B cell (primary cell): Measurements from ENCODE around the gene LRRC63. TPM values are rescaled to one million over a fixed set of nuclear protein-coding genes. Genes with fewer than 3 reads are reported as not detected.

ENCODE experiments used
- ATAC-seq: fragments of 200-7000 bp; cut with Tn5 transposase; one replicate; pipeline ENCODE4 v1.10.0; 2021; ENCODE audit warnings: low read depth, mild to moderate bottlenecking, moderate number of reproducible peaks, moderate library complexity
- CTCF ChIA-PET: fragments of 350-600 bp; sonication (Branson Sonifier 250); formaldehyde crosslinking; loops from one replicate; lab custom pipeline; 2021; ENCODE audit warnings: antibody characterized with exemption, inconsistent platforms; lab: Charles Lee
- POLR2A ChIA-PET: fragments of 350-600 bp; sonication (Branson Sonifier 250); formaldehyde crosslinking; loops from one replicate; lab custom pipeline; 2021; ENCODE audit warnings: antibody characterized with exemption; lab: Charles Lee
- DNase-seq: peaks from one replicate; pipeline ENCODE4 v3.0.0; 2013
- H2AFZ ChIP-seq: 2 replicates; pipeline ENCODE4 v1.6.1; 2012; ENCODE audit warnings: mild to moderate bottlenecking, low read depth, low read length; ENCODE audit not compliant: insufficient read depth, poor library complexity, severe bottlenecking
- H3K27ac ChIP-seq, 2 donors: 1 replicate in 1 of 2; 2 replicates in 1 of 2; pipeline ENCODE4 v1.5.1; 2012 to 2013; ENCODE audit warnings: low read length in 2 of 2, mild to moderate bottlenecking in 2 of 2, moderate library complexity in 1 of 2
- H3K27me3 ChIP-seq, 4 experiments: fragments of 200-600 bp in 1 of 4; sonication (generic) in 1 of 4; replicated peaks in 1 of 4; 1 replicate in 2 of 4; 2 replicates in 2 of 4; pipeline versions ENCODE4 v1.6.1 to v1.7.0; 2013 to 2016; ENCODE audit warnings: low read length in 3 of 4, mild to moderate bottlenecking in 2 of 4, mixed read lengths in 1 of 4, moderate library complexity in 1 of 4; ENCODE audit not compliant: insufficient read depth in 4 of 4, control insufficient read depth in 3 of 4; ENCODE audit errors: control extremely low read depth in 1 of 4
- H3K36me3 ChIP-seq, 2 experiments: replicated peaks in 1 of 2; 1 replicate in 1 of 2; 2 replicates in 1 of 2; pipeline versions ENCODE4 v1.6.1 to v1.7.1; 2013; ENCODE audit warnings: low read length in 1 of 2; ENCODE audit not compliant: insufficient read depth in 2 of 2, control insufficient read depth in 1 of 2; ENCODE audit errors: control extremely low read depth in 1 of 2, extremely low read depth in 1 of 2
- H3K4me1 ChIP-seq, 2 donors: fragments of 200-600 bp in 1 of 2; sonication (generic) in 1 of 2; 1 replicate in 1 of 2; 2 replicates in 1 of 2; pipeline versions ENCODE4 v1.5.1 to v1.6.1; 2013 to 2017; ENCODE audit warnings: low read length in 2 of 2; ENCODE audit not compliant: control insufficient read depth in 2 of 2, insufficient read depth in 2 of 2
- H3K4me2 ChIP-seq: replicated peaks from 2 replicates; pipeline ENCODE3; 2012; ENCODE audit warnings: mild to moderate bottlenecking, low read depth, low read length; ENCODE audit not compliant: poor library complexity, severe bottlenecking
- H3K4me3 ChIP-seq, 5 experiments: fragments of 200-600 bp in 1 of 5; sonication (generic) in 1 of 5; 1 replicate in 3 of 5; 2 replicates in 2 of 5; pipeline versions ENCODE4 v1.5.1 to v1.7.0; 2011 to 2016; ENCODE audit warnings: low read length in 4 of 5, mild to moderate bottlenecking in 4 of 5, low read depth in 2 of 5, control low read depth in 1 of 5, moderate library complexity in 1 of 5; ENCODE audit not compliant: insufficient read depth in 1 of 5; ENCODE audit errors: control extremely low read depth in 1 of 5, extremely low read depth in 1 of 5
- H3K79me2 ChIP-seq: fragments of 200-600 bp; sonication (generic); one replicate; pipeline ENCODE4 v1.6.0; 2016; ENCODE audit warnings: low read length; ENCODE audit not compliant: control insufficient read depth, insufficient read depth
- H3K9ac ChIP-seq: fragments of 200-600 bp; sonication (generic); 2 replicates; pipeline ENCODE4 v1.6.1; 2017; ENCODE audit warnings: mild to moderate bottlenecking, low read length, moderate library complexity
- H3K9me3 ChIP-seq, 3 donors: one replicate each; pipeline versions ENCODE4 v1.6.1 to v1.7.1; 2013; ENCODE audit warnings: low read length in 2 of 3; ENCODE audit not compliant: control insufficient read depth in 2 of 3, insufficient read depth in 1 of 3; ENCODE audit errors: control extremely low read depth in 1 of 3
- H4K20me1 ChIP-seq: 2 replicates; pipeline ENCODE4 v1.6.0; 2012; ENCODE audit warnings: mild to moderate bottlenecking, low read length; ENCODE audit not compliant: insufficient read depth, control insufficient read depth, poor library complexity, severe bottlenecking
- H3K27ac Mint-ChIP-seq: one replicate; pipeline ENCODE4 v1.8.0; 2021; ENCODE audit warnings: mixed read lengths
- H3K27me3 Mint-ChIP-seq: one replicate; pipeline ENCODE4 v1.8.0; 2021; ENCODE audit warnings: mixed read lengths
- H3K4me1 Mint-ChIP-seq: one replicate; pipeline ENCODE4 v1.8.0; 2021; ENCODE audit warnings: mixed read lengths
- H3K4me3 Mint-ChIP-seq: one replicate; pipeline ENCODE4 v1.8.0; 2021; ENCODE audit warnings: mixed read lengths
- H3K9me3 Mint-ChIP-seq: one replicate; pipeline ENCODE4 v1.8.0; 2022; ENCODE audit warnings: mixed read lengths; ENCODE audit not compliant: insufficient read depth
- EZH2 ChIP-seq: IDR thresholded peaks from 2 replicates; pipeline ENCODE4 v1.6.1; 2012; ENCODE audit warnings: borderline replicate concordance, low read depth, mild to moderate bottlenecking, moderate library complexity, low read length; ENCODE audit not compliant: insufficient read depth, poor library complexity, severe bottlenecking
- WGBS: methylation state at CpG from one replicate; pipeline ENCODE4 v1.1.5; 2013; ENCODE audit warnings: missing lambda C conversion rate; ENCODE audit not compliant: insufficient coverage; 5-methylcytosine and 5-hydroxymethylcytosine counted together
- intact Hi-C: fragments of 100-400 bp; cut with micrococcal nuclease; formaldehyde crosslinking; loops from one replicate; pipeline ENCODE4 v1.10.0; 2022
- polyA plus RNA-seq: library from polyadenylated mRNA; depleted of rRNA; stranded (reverse); fragments of >200 nt; gene quantifications from 2 replicates; pipeline ENCODE4 v1.2.3, GENCODE V29; 2012
- total RNA-seq, 2 donors: library from RNA; stranded (reverse); fragments of 120-200 nt in 1 of 2; gene quantifications; 1 replicate in 1 of 2; 2 replicates in 1 of 2; pipeline versions ENCODE4 v1.2.3 to v1.2.4, GENCODE V29; 2013 to 2022
- TF ChIP-seq, protein P1 (sequence below): fragments of 200-600 bp; IDR thresholded peaks from one replicate; pipeline ENCODE4 v1.8.0; 2022; ENCODE audit warnings: antibody characterized with exemption, mild to moderate bottlenecking

Gene LRRC63
- total and polyA plus RNA-seq, 2 donors (not counting 1 experiment from before 2014, with no cell fraction given): 0.06 to 0.25 TPM

- H3K9ac ChIP-seq: peak within 1 kb of the TSS; percentile 92
- H3K36me3 ChIP-seq: peaks cover 0 to 3% of the 10 kb centered on the region in 2 experiments
- ATAC-seq (peak; percentile 73), DNase-seq (peak; percentile 94)
- no peaks in the 10 kb centered on the region for H3K27me3 ChIP-seq
- H3K79me2 ChIP-seq: peaks cover 91% of the 10 kb centered on the region
- no peaks in the 10 kb centered on the region for H3K9me3 ChIP-seq
- CTCF ChIA-PET: interaction anchor here (0.8 to 17.4 kb wide), 8 partner anchors 9 to 649 kb away, joined by 3 to 225 read pairs (median 8); no protein-coding TSS in a partner anchor
- peak within 1 kb of the TSS; percentile 81 to 99 (median 95) for H3K4me3 ChIP-seq
- intact Hi-C loops: loop anchor here (2.0 to 5.0 kb wide), 7 partner anchors 35 to 765 kb away; partner anchors contain the start of genes ESD, LRCH1 and SLC25A30
- Mint-ChIP-seq H3K27ac (peak within 1 kb of the TSS; percentile 96), H3K9me3 (no peaks in the 10 kb centered on the region), H3K4me3 (peak within 1 kb of the TSS; percentile 98), H3K4me1 (peaks cover 62% of the 10 kb centered on the region), H3K27me3 (no peaks in the 10 kb centered on the region)
- TF ChIP-seq, protein P1, sequence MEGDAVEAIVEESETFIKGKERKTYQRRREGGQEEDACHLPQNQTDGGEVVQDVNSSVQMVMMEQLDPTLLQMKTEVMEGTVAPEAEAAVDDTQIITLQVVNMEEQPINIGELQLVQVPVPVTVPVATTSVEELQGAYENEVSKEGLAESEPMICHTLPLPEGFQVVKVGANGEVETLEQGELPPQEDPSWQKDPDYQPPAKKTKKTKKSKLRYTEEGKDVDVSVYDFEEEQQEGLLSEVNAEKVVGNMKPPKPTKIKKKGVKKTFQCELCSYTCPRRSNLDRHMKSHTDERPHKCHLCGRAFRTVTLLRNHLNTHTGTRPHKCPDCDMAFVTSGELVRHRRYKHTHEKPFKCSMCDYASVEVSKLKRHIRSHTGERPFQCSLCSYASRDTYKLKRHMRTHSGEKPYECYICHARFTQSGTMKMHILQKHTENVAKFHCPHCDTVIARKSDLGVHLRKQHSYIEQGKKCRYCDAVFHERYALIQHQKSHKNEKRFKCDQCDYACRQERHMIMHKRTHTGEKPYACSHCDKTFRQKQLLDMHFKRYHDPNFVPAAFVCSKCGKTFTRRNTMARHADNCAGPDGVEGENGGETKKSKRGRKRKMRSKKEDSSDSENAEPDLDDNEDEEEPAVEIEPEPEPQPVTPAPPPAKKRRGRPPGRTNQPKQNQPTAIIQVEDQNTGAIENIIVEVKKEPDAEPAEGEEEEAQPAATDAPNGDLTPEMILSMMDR: no peak
- TF ChIP-seq EZH2: no peak
- WGBS: 0% methylated on average over 5 of the region's 8 CpGs
- POLR2A ChIA-PET: interaction anchor here (0.6 to 1.1 kb wide), 3 partner anchors 10 to 583 kb away, joined by 3 to 10 read pairs (median 5); no protein-coding TSS in a partner anchor
- H4K20me1 ChIP-seq: peaks cover 7% of the 10 kb centered on the region
- peak within 1 kb of the TSS; percentile 59 for H2AFZ ChIP-seq
- peak within 1 kb of the TSS; percentile 84 to 91 for H3K27ac ChIP-seq
- H3K4me1 ChIP-seq: peaks cover 45 to 48% of the 10 kb centered on the region in 2 donors
- H3K4me2 ChIP-seq: peak within 1 kb of the TSS; percentile 90
These were observed 29.8 kb upstream of the LRRC63 start, which contains the start of gene LCP1 for GRCh38 chr13:46181840-46182490. Gene LCP1 (minus strand): TSS chr13:46182177. CDS start chr13:46159662, 22,515 bp downstream.
